ENCODE data around the gene ARHGEF2.
A peak's percentile ranks its signal among the peaks of the same experiment; 100 is the strongest.
"Not testable (repeated sequence)": the region's sequence is repeated elsewhere in the genome, so short reads cannot be mapped to it uniquely, and the experiment has no call there.

Gene ARHGEF2

DNA sequence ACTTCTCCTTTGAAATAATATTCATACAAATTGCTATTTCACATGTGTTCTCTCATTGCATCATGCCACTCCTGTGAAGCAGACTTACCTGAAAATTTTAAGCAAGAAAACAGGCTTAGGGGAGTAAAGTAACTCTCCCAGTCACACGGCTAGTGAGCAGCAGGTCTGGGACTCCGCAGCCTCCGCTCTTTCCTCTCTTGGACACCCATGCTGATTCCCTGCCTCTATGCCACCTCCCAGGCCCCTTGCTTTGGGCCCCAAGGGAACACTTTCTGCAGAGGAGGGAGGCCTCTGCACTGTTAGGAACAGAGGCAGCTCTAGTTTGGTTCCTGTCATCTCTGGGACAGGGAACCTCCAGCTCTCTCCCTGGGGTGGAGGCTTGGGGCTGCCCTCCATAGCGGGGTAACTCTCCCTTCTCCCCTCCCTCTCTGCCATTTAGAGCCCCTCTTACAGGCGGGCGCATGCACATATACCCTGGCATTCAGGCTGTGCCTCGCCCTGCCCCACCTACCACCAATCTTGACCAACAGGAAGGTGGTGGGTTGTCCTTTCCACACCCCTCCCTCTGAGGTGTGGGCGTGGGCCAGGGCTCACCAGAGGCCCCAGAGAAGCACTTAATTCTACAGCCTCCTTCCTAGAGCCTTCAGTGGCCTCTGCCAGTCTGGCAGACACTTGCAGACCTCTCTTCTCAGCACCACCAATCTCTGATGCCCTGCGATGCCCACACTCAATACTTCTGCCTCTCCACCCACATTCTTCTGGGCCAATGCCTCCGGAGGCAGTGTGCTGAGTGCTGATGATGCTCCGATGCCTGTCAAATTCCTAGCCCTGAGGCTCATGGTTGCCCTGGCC lies 37.1 kb downstream of the ARHGEF2 start, which contains the start of gene RXFP4:
TSS of gene RXFP4 (plus strand) at position 646 of the 852 bp plus-strand sequence. CDS start at position 718, 72 bp downstream.
- peak; percentile 77 for DNase-seq

- peak; percentile 47 for DNase-seq
Observed at GRCh38 chr1:155940482-155940992, 37.8 kb downstream of the ARHGEF2 start.

DNA sequence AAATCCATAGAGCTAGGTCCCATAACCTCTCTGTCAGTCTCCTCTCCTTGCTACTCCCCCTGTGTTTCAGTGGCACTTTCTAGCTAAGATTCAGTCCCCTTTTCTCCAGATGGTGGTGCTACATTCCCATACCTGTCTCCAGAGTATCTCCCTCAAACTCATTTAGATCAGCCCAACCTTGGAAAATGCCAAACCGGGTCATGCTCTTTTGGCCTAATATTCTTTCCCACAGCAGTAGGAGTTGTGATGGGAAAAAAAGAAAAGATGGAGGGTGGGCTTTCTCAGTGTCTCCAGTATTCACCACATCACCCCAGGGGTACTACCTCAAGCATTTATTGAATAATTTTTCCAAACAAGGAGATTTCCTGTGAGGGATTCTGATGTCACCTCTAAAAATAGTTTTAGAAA lies 40.1 kb downstream of the ARHGEF2 start:
- DNase-seq, result peak; percentile 88

DNA sequence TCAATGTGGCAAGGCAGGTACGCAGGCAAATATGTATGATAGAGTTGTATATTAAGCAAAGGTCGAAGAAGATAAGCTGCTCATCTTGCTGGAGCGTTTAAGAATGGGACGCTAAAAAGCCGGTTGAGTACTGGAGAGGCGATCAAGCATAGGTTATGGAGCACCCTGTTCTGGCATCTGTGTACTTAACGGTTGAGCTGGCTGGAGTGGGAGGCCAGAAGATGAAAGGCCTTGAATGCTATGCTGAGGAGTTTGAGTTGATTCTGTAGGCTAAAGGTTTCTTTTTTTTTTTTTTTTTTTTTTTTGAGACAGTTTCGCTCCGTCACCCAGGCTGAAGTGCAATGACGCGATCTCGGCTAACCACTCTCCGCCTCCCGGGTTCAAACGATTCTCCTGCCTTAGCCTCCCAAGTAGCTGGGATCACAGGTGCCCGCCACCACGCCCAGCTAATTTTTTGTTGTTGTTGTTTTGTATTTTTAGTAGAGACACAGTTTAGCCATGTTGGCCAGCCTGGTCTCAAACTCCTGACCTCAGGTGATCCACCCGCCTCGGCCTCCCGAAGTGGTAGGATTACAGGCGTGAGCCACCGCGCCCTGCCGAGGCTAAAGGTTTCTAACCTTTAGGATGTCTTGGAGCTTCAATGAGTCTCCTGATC lies 43.3 kb downstream of the ARHGEF2 start:
- peak; percentile 49 for DNase-seq

DNA sequence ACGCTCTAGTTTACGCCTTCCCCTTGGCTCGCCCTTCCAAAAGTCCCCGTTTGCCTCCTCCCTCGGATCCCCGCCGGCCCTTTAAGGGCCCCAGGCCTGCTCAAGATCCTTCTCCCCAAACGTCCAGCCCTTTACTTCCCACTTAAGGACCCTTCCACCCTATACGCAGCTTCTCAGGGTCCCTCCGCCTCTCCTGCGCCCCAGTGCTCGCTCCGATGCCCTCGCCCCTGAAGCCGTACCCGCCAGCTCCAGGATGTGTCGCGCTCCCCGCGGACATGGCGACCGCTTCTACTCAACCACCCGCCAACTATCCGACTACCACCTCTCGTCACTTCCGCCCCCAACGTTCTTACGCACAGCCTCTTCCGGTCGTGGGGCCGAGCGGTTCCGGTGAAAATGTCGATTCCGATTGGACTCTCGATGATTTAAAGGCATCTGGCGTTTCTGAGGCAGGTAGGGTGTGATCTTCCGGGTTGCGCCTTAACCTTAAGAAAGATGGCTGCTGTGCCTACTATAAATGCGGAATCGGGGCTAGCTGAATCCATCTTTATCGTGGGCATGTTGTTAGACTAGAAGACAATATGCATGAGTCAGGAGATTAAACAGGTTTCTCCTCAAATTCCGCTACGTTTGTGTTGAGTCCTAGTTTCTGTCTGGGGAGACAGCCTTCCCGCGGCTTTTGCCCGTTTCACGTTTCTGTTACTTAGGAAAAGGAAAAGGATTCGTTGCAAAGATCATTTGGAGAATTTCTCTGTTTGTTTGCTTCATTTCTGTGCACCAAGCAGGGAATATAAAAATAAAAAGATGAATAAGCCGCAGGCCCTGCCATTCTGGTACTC lies 44.0 kb downstream of the ARHGEF2 start, which contains the start of gene KHDC4:
TSS of gene KHDC4 (minus strand) at position 317 of the 839 bp plus-strand sequence. CDS start at position 277, 40 bp downstream.
- DNase-seq, result peak; percentile 100

- peak; percentile 42 for DNase-seq
Observed at GRCh38 chr1:155933591-155934096, 44.7 kb downstream of the ARHGEF2 start.

DNA sequence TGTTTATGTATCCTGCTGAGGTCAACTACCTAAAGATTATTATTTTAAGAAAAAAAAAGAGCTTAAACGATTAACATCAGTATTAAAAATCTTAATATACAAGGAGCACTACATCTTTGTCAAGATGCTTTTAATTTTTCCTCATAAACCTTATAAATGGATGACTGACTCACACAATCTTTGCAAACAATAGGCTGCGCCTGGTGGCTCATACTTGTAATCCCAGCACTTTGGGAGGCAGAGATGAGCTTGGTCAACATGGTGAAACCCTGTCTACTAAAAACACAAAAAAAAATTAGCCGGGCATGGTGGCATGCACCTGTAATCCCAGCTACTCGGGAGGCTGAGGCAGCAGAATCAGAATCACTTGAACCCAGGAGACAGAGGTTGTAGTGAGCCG lies 45.9 kb downstream of the ARHGEF2 start:
- DNase-seq, result no peak

- no peak for DNase-seq
Observed at GRCh38 chr1:155932081-155932480, 46.3 kb downstream of the ARHGEF2 start.

DNA sequence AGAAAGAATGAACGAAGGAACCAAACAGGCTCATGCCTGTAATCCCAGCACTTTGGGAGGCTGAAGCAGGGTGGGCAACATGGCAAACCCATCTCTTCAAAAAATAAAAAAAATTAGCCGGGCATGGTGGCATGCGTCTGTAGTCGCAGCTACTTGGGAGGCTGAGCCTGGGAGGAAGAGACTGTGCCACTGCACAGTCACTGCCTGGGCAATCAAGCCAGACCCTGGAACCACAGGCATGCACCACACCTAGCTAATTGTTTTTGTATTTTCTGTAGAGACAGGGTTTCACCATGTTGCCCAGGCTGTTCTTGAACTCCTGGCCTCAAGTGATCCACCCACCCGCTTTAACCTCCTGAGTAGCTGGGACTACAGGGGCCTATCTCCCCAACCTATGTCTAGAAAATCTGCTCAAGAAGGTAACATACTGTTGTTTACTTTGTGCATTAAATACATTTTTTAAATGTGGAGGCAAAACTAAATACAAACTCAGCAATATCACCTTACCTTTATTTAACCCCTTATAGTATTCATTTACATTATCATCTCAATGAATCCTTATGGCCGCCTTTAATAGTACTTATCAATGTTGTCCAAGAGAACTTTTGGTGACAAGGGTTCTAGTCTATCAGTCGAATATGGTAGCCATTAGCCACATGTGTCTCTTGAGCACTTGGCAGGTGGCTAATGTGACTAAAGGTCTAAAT lies 46.9 kb downstream of the ARHGEF2 start:
- no peak for DNase-seq

DNA sequence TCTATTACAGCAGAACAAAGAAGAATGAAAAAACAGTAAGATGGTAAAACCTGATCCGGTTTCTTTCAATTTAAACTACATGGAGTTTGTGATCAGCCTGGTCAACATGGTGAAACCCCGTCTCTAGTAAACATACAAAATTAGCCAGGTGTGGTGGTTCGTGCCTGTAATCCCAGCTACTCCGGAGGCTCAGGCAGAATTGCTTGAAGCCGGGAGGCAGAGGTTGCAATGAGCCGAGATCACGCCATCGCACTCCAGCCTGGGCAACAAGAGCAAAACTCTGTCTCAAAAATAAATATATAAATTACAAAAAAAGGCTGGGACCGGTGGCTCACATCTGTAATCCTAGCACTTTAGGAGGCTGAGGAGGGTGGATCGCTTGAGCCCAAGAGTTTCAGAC lies 47.6 kb downstream of the ARHGEF2 start:
- not testable (repeated sequence) for DNase-seq

- no peak for DNase-seq
Observed at GRCh38 chr1:155929057-155929456, 49.3 kb downstream of the ARHGEF2 start.

- no peak for DNase-seq
Observed at GRCh38 chr1:155925506-155925905, 52.8 kb downstream of the ARHGEF2 start.

GRCh38 chr1:155920717-155921116 lies 57.6 kb downstream of the ARHGEF2 start:
- DNase-seq, result no peak

- DNase-seq, result no peak
Observed at GRCh38 chr1:155919801-155920200, 58.5 kb downstream of the ARHGEF2 start.

DNA sequence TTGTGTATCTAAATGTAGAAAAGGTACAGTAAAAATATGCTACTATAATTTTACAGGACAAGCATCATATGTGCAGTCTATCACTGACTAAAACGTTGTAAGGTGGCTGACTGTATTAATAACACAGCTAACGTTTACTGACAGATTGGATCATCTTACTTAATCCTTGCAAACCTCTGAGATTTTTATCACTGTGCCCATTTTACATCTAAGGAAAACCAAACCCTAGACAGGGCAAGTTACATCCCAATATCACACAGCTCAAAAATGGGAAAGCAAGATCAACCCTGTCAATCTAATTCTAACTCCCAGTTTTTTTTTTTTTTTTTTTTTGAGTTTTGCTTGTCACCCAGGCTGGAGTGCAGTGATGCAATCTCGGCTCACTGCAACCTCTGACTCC lies 59.7 kb downstream of the ARHGEF2 start:
- DNase-seq, result no peak

- DNase-seq, result no peak
Observed at GRCh38 chr1:155913969-155914757, 64.2 kb downstream of the ARHGEF2 start.

DNA sequence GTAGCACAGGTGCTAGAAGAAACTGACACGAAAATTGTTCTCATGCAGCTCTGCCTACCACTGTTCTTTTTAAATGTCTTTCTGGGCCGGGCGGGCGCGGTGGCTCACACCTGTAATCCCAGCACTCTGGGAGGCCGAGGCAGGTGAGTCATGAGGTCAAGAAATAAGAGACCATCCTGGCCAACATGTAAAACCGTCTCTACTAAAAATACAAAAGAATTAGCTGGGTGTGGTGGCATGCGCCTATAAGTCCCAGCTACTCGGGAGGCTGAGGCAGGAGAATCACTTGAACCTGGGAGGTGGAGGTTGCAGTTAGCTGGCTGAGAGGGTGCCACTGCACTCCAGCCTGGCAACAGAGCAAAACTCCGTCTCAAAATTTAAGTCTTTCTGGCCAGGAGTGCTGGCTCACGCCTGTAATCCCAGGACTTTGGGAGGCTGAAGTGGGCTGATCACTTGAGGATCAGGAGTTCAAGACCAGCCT lies 66.3 kb downstream of the ARHGEF2 start:
- no peak for DNase-seq

GRCh38 chr1:155911156-155912055 lies 66.9 kb downstream of the ARHGEF2 start, which contains the start of gene RIT1:
Gene RIT1, minus strand, starts transcription at chr1:155911349. Its CDS starts 588 bp downstream, at chr1:155910761.
- peak; percentile 94 for DNase-seq

GRCh38 chr1:155910621-155911121 lies 67.7 kb downstream of the ARHGEF2 start:
- peak; percentile 61 for DNase-seq
